ENCODE measurements around the gene THAP12.
"Not testable (repeated sequence)": the region's sequence is repeated elsewhere in the genome, so short reads cannot be mapped to it uniquely, and the experiment has no call there.

The THAP12 gene

GRCh38 chr11:76330651-76331050 is 50.3 kb downstream of the THAP12 start:
- in situ Hi-C loops (cut with HindIII; ENCODE audit: low pct_unique_long_range_greater_than_20kb, low sequenced_read_pairs) = no loop called here
- no peak for DNase-seq (ENCODE audit: low read depth in 1 of 2, low spot score in 1 of 2)
- no peak for TF ChIP-seq JUND (IDR thresholded peaks at IDR 0.05; ENCODE audit: low read depth)

GRCh38 chr11:76329983-76330382 is 50.9 kb downstream of the THAP12 start:
- DNase-seq (ENCODE audit: low read depth in 1 of 2, low spot score in 1 of 2) = no peak
- no peak for TF ChIP-seq JUND (IDR thresholded peaks at IDR 0.05; ENCODE audit: low read depth)
- in situ Hi-C loops (cut with HindIII; ENCODE audit: low pct_unique_long_range_greater_than_20kb, low sequenced_read_pairs) = no loop called here

GRCh38 chr11:76329084-76329648 is 51.8 kb downstream of the THAP12 start:
- no peak for DNase-seq (ENCODE audit: low read depth in 1 of 2, low spot score in 1 of 2)
- in situ Hi-C loops (cut with HindIII; ENCODE audit: low pct_unique_long_range_greater_than_20kb, low sequenced_read_pairs) = no loop called here

GRCh38 chr11:76327756-76328388 is 53.1 kb downstream of the THAP12 start:
- DNase-seq (ENCODE audit: low read depth in 1 of 2, low spot score in 1 of 2) = no peak
- no peak for TF ChIP-seq JUND (IDR thresholded peaks at IDR 0.05; ENCODE audit: low read depth)
- in situ Hi-C loops (cut with HindIII; ENCODE audit: low pct_unique_long_range_greater_than_20kb, low sequenced_read_pairs) = no loop called here

More at GRCh38 chr11:76329084-76329648, 51.8 kb downstream of the THAP12 start:
- TF ChIP-seq JUND (IDR thresholded peaks at IDR 0.05; ENCODE audit: low read depth) = no peak

- in situ Hi-C loops (cut with HindIII; ENCODE audit: low pct_unique_long_range_greater_than_20kb, low sequenced_read_pairs) = no loop called here
- DNase-seq (ENCODE audit: low read depth in 1 of 2, low spot score in 1 of 2) = no peak
Observed at GRCh38 chr11:76327202-76327601, 53.7 kb downstream of the THAP12 start.

GRCh38 chr11:76325185-76325584 is 55.7 kb downstream of the THAP12 start:
- in situ Hi-C loops (cut with HindIII; ENCODE audit: low pct_unique_long_range_greater_than_20kb, low sequenced_read_pairs) = no loop called here
- no peak for DNase-seq (ENCODE audit: low read depth in 1 of 2, low spot score in 1 of 2)
- no peak for TF ChIP-seq JUND (IDR thresholded peaks at IDR 0.05; ENCODE audit: low read depth)

More at GRCh38 chr11:76327202-76327601, 53.7 kb downstream of the THAP12 start:
- no peak for TF ChIP-seq JUND (IDR thresholded peaks at IDR 0.05; ENCODE audit: low read depth)

- TF ChIP-seq JUND (IDR thresholded peaks at IDR 0.05; ENCODE audit: low read depth) = no peak
- DNase-seq (ENCODE audit: low read depth in 1 of 2, low spot score in 1 of 2) = no peak
- in situ Hi-C loops (cut with HindIII; ENCODE audit: low pct_unique_long_range_greater_than_20kb, low sequenced_read_pairs) = no loop called here
Observed at GRCh38 chr11:76323804-76324203, 57.1 kb downstream of the THAP12 start.

- in situ Hi-C loops (cut with HindIII; ENCODE audit: low pct_unique_long_range_greater_than_20kb, low sequenced_read_pairs); DNase-seq (ENCODE audit: low read depth in 1 of 2, low spot score in 1 of 2): not testable (repeated sequence)
Observed at GRCh38 chr11:76323375-76323774, 57.6 kb downstream of the THAP12 start.

- TF ChIP-seq JUND (IDR thresholded peaks at IDR 0.05; ENCODE audit: low read depth) = no peak
- no peak for DNase-seq (ENCODE audit: low read depth in 1 of 2, low spot score in 1 of 2)
- in situ Hi-C loops (cut with HindIII; ENCODE audit: low pct_unique_long_range_greater_than_20kb, low sequenced_read_pairs) = no loop called here
Observed at GRCh38 chr11:76322942-76323341, 58.0 kb downstream of the THAP12 start.

GRCh38 chr11:76322540-76322939 is 58.4 kb downstream of the THAP12 start:
- no peak for TF ChIP-seq JUND (IDR thresholded peaks at IDR 0.05; ENCODE audit: low read depth)
- in situ Hi-C loops (cut with HindIII; ENCODE audit: low pct_unique_long_range_greater_than_20kb, low sequenced_read_pairs) = no loop called here
- no peak for DNase-seq (ENCODE audit: low read depth in 1 of 2, low spot score in 1 of 2)

- in situ Hi-C loops (cut with HindIII; ENCODE audit: low pct_unique_long_range_greater_than_20kb, low sequenced_read_pairs) = no loop called here
- DNase-seq (ENCODE audit: low read depth in 1 of 2, low spot score in 1 of 2) = no peak
- no peak for TF ChIP-seq JUND (IDR thresholded peaks at IDR 0.05; ENCODE audit: low read depth)
Observed at GRCh38 chr11:76321820-76322524, 59.0 kb downstream of the THAP12 start.

- no peak for TF ChIP-seq JUND (IDR thresholded peaks at IDR 0.05; ENCODE audit: low read depth)
- in situ Hi-C loops (cut with HindIII; ENCODE audit: low pct_unique_long_range_greater_than_20kb, low sequenced_read_pairs) = no loop called here
- no peak for DNase-seq (ENCODE audit: low read depth in 1 of 2, low spot score in 1 of 2)
Observed at GRCh38 chr11:76321340-76321739, 59.6 kb downstream of the THAP12 start.

- no peak for TF ChIP-seq JUND (IDR thresholded peaks at IDR 0.05; ENCODE audit: low read depth)
- in situ Hi-C loops (cut with HindIII; ENCODE audit: low pct_unique_long_range_greater_than_20kb, low sequenced_read_pairs) = no loop called here
- DNase-seq (ENCODE audit: low read depth in 1 of 2, low spot score in 1 of 2) = no peak
Observed at GRCh38 chr11:76320929-76321328, 60.0 kb downstream of the THAP12 start.

GRCh38 chr11:76319798-76320197 is 61.1 kb downstream of the THAP12 start:
- DNase-seq (ENCODE audit: low read depth in 1 of 2, low spot score in 1 of 2); in situ Hi-C loops (cut with HindIII; ENCODE audit: low pct_unique_long_range_greater_than_20kb, low sequenced_read_pairs): not testable (repeated sequence)
